H9 (cell line): ENCODE results near the gene HEATR3. TPM values are rescaled to one million over a fixed set of nuclear protein-coding genes. Genes with fewer than 3 reads are reported as not detected.
"Not testable (repeated sequence)": the region's sequence is repeated elsewhere in the genome, so short reads cannot be mapped to it uniquely, and the experiment has no call there.

ENCODE experiments used
- DNase-seq: peaks from one replicate; pipeline ENCODE4 v3.0.0-alpha.2; 2017
- H2AFZ ChIP-seq: one replicate; pipeline ENCODE4 v1.6.1; 2013; ENCODE audit warnings: mild to moderate bottlenecking, low read length, control low read depth, moderate library complexity
- H2AK5ac ChIP-seq: 2 replicates; pipeline ENCODE4 v1.6.1; 2013; ENCODE audit warnings: low read length, control low read depth, mixed read lengths; ENCODE audit not compliant: insufficient read length
- H2BK120ac ChIP-seq: one replicate; pipeline ENCODE4 v1.6.1; 2013; ENCODE audit warnings: low read depth, mild to moderate bottlenecking, low read length, control low read depth, inconsistent platforms; ENCODE audit not compliant: poor library complexity, severe bottlenecking
- H2BK12ac ChIP-seq: 2 replicates; pipeline ENCODE4 v1.6.1; 2013; ENCODE audit warnings: low read length, control low read depth, mixed read lengths, low read depth; ENCODE audit not compliant: insufficient read length
- H2BK15ac ChIP-seq: 2 replicates; pipeline ENCODE4 v1.6.1; 2013; ENCODE audit warnings: low read depth, low read length, control low read depth
- H2BK20ac ChIP-seq: one replicate; pipeline ENCODE4 v1.6.1; 2013; ENCODE audit warnings: low read depth, mild to moderate bottlenecking, low read length, control low read depth, inconsistent platforms; ENCODE audit not compliant: poor library complexity, severe bottlenecking
- H2BK5ac ChIP-seq: 2 replicates; pipeline ENCODE4 v1.6.1; 2013; ENCODE audit warnings: low read length, control low read depth, mixed read lengths; ENCODE audit not compliant: insufficient read length
- H3K14ac ChIP-seq: 2 replicates; pipeline ENCODE4 v1.6.1; 2013; ENCODE audit warnings: low read length, control low read depth; ENCODE audit not compliant: insufficient read depth
- H3K18ac ChIP-seq: 2 replicates; pipeline ENCODE4 v1.6.1; 2013; ENCODE audit warnings: low read depth, mild to moderate bottlenecking, mixed read lengths, low read length, control low read depth; ENCODE audit not compliant: insufficient read length
- H3K23ac ChIP-seq: 2 replicates; pipeline ENCODE4 v1.6.1; 2013; ENCODE audit warnings: low read length, control low read depth, mixed read lengths, low read depth; ENCODE audit not compliant: insufficient read length
- H3K23me2 ChIP-seq: 2 replicates; pipeline ENCODE4 v1.6.1; 2013; ENCODE audit warnings: low read depth, mild to moderate bottlenecking, mixed read lengths, low read length, control low read depth; ENCODE audit not compliant: insufficient read length, poor library complexity, severe bottlenecking
- H3K27ac ChIP-seq: 2 replicates; pipeline ENCODE4 v1.5.1; 2013; ENCODE audit warnings: low read length, control low read depth, mixed read lengths, low read depth; ENCODE audit not compliant: insufficient read length
- H3K27me3 ChIP-seq: 2 replicates; pipeline ENCODE4 v1.6.1; 2013; ENCODE audit warnings: low read length, control low read depth, inconsistent platforms; ENCODE audit not compliant: insufficient read depth
- H3K4ac ChIP-seq: 2 replicates; pipeline ENCODE4 v1.6.1; 2013; ENCODE audit warnings: low read depth, mild to moderate bottlenecking, control low read depth, inconsistent platforms, low read length, moderate library complexity
- H3K4me1 ChIP-seq: 2 replicates; pipeline ENCODE4 v1.6.1; 2013; ENCODE audit warnings: low read length, control low read depth, inconsistent platforms; ENCODE audit not compliant: insufficient read depth
- H3K4me2 ChIP-seq: 2 replicates; pipeline ENCODE4 v1.6.1; 2013; ENCODE audit warnings: low read length, control low read depth, mixed read lengths; ENCODE audit not compliant: insufficient read length, insufficient read depth
- H3K56ac ChIP-seq: 2 replicates; pipeline ENCODE4 v1.6.1; 2013; ENCODE audit warnings: low read depth, mild to moderate bottlenecking, mixed read lengths, low read length, control low read depth; ENCODE audit not compliant: insufficient read length
- H3K79me1 ChIP-seq: 2 replicates; pipeline ENCODE4 v1.6.1; 2013; ENCODE audit warnings: low read depth, mild to moderate bottlenecking, moderate library complexity, low read length, control low read depth, inconsistent platforms; ENCODE audit not compliant: insufficient read depth, poor library complexity, severe bottlenecking
- H3K79me2 ChIP-seq: 2 replicates; pipeline ENCODE4 v1.6.1; 2013; ENCODE audit warnings: low read length, control low read depth, inconsistent platforms; ENCODE audit not compliant: insufficient read depth
- H3K9ac ChIP-seq: 2 replicates; pipeline ENCODE4 v1.6.1; 2013; ENCODE audit warnings: low read length, control low read depth, mixed read lengths; ENCODE audit not compliant: insufficient read length; ENCODE audit errors: extremely low read depth
- H3K9me3 ChIP-seq: one replicate; pipeline ENCODE4 v1.6.1; 2013; ENCODE audit warnings: low read depth, low read length, inconsistent platforms; ENCODE audit not compliant: control insufficient read depth
- H3T11ph ChIP-seq: one replicate; pipeline ENCODE4 v1.6.1; 2013; ENCODE audit warnings: mild to moderate bottlenecking, low read length, control low read depth, inconsistent platforms
- H4K20me1 ChIP-seq: one replicate; pipeline ENCODE4 v1.6.1; 2013; ENCODE audit not compliant: control insufficient read depth, insufficient read length, insufficient read depth
- H4K5ac ChIP-seq: 2 replicates; pipeline ENCODE4 v1.6.1; 2013; ENCODE audit warnings: low read depth, mild to moderate bottlenecking, mixed read lengths, low read length, control low read depth; ENCODE audit not compliant: insufficient read length
- H4K8ac ChIP-seq: replicated peaks from 2 replicates; pipeline ENCODE4 v1.6.1; 2013; ENCODE audit warnings: low read length, control low read depth, mixed read lengths, low read depth; ENCODE audit not compliant: insufficient read length
- H4K91ac ChIP-seq: 2 replicates; pipeline ENCODE4 v1.6.1; 2013; ENCODE audit warnings: low read depth, mild to moderate bottlenecking, moderate library complexity, mixed read lengths, low read length, control low read depth; ENCODE audit not compliant: insufficient read length
- H3K27ac Mint-ChIP-seq, 3 experiments: 2 replicates in 2 of 3; 3 replicates in 1 of 3; pipeline ENCODE4 v1.8.0; 2020 to 2021; ENCODE audit warnings: mixed read lengths in 3 of 3, mild to moderate bottlenecking in 1 of 3, moderate library complexity in 1 of 3
- H3K27me3 Mint-ChIP-seq: 2 replicates; pipeline ENCODE4 v1.8.0; 2021; ENCODE audit warnings: low read depth, mild to moderate bottlenecking, moderate library complexity, mixed read lengths
- H3K36me3 Mint-ChIP-seq, 3 experiments: 2 replicates in 2 of 3; 3 replicates in 1 of 3; pipeline ENCODE4 v1.8.0; 2020 to 2021; ENCODE audit warnings: low read depth in 3 of 3, mixed read lengths in 3 of 3; ENCODE audit not compliant: insufficient read depth in 1 of 3
- H3K4me1 Mint-ChIP-seq, 2 experiments: 2 replicates each; pipeline ENCODE4 v1.8.0; 2020; ENCODE audit warnings: mixed read lengths in 2 of 2
- H3K4me3 Mint-ChIP-seq, 2 experiments: 2 replicates in 1 of 2; 3 replicates in 1 of 2; pipeline ENCODE4 v1.8.0; 2020 to 2021; ENCODE audit warnings: mild to moderate bottlenecking in 2 of 2, mixed read lengths in 2 of 2, moderate library complexity in 1 of 2
- H3K9me3 Mint-ChIP-seq, 2 experiments: 2 replicates in 1 of 2; 3 replicates in 1 of 2; pipeline ENCODE4 v1.8.0; 2020; ENCODE audit warnings: mild to moderate bottlenecking in 2 of 2, mixed read lengths in 2 of 2, moderate library complexity in 1 of 2
- CTCF ChIP-seq: fragments of 200-600 bp; sonication (generic); conservative IDR thresholded peaks from 3 replicates; pipeline ENCODE4 v1.8.0; 2021; ENCODE audit warnings: antibody characterized with exemption, mild to moderate bottlenecking
- WGBS: extraction: QIAGEN DNeasy Blood & Tissue Kit; methylation state at CpG from one replicate; pipeline ENCODE4 v1.1.7; 2013; ENCODE audit warnings: missing lambda C conversion rate, low lambda C conversion rate, mixed read lengths; ENCODE audit not compliant: insufficient read length; ENCODE audit errors: extremely low coverage; 5-methylcytosine and 5-hydroxymethylcytosine counted together
- total RNA-seq: library from RNA; stranded (reverse); gene quantifications from 2 replicates; pipeline ENCODE4 v1.2.1, GENCODE V29; 2021

Gene HEATR3
- total RNA-seq, 1 experiment from 2014 or later = 26.5 TPM

- Histone ChIP-seq H3K4me2 (no peak overlapping the region), H3K4ac (no peak overlapping the region), H3K14ac (no peak overlapping the region), H3K23me2 (no peaks in the 10 kb centered on the region), H2BK20ac (no peak overlapping the region), H2BK5ac (no peak overlapping the region), H3K79me1 (no peaks in the 10 kb centered on the region), H3K9ac (no peak overlapping the region), H4K5ac (no peak overlapping the region), H2AK5ac (no peak overlapping the region), H4K20me1 (no peaks in the 10 kb centered on the region), H3K56ac (no peak overlapping the region), H3K27me3 (no peaks in the 10 kb centered on the region), H2BK12ac (no peak overlapping the region), H3T11ph (no peak overlapping the region), H3K79me2 (no peaks in the 10 kb centered on the region), H2BK15ac (no peak overlapping the region), H2BK120ac (no peak overlapping the region), H3K18ac (no peak overlapping the region), H3K27ac (no peak overlapping the region), H4K8ac (no peak overlapping the region), H4K91ac (no peak overlapping the region), H2AFZ (no peak overlapping the region), H3K9me3 (no peaks in the 10 kb centered on the region), H3K4me1 (no peaks in the 10 kb centered on the region), H3K23ac (no peak overlapping the region)
- H3K36me3 Mint-ChIP-seq = no peaks in the 10 kb centered on the region; a peak in 1 of 7 replicates
- WGBS = no CpG with 5 or more reads among the region's 4 CpGs
- DNase-seq = no peak
- H3K27ac Mint-ChIP-seq = no peak overlapping the region
- TF ChIP-seq CTCF = no peak
- peaks cover 14% of the 10 kb centered on the region in 2 experiments for H3K4me1 Mint-ChIP-seq
- no peaks in the 10 kb centered on the region for H3K9me3 Mint-ChIP-seq
- no peak overlapping the region for H3K4me3 Mint-ChIP-seq
- peaks cover 3% of the 10 kb centered on the region for H3K27me3 Mint-ChIP-seq
Measured at GRCh38 chr16:50126183-50126582, 60.4 kb downstream of the HEATR3 start.

- not testable (repeated sequence) for H4K91ac ChIP-seq, H3K9ac ChIP-seq, H3K4me1 Mint-ChIP-seq, H2AK5ac ChIP-seq, DNase-seq, H3K9me3 ChIP-seq, H3K14ac ChIP-seq, H2BK120ac ChIP-seq, H3K27ac ChIP-seq, H4K5ac ChIP-seq, H3K56ac ChIP-seq, H3K79me1 ChIP-seq, H3K4me2 ChIP-seq, H3K4me3 Mint-ChIP-seq, H3K18ac ChIP-seq, H3K4me1 ChIP-seq, H4K20me1 ChIP-seq, H2BK12ac ChIP-seq, H3K23ac ChIP-seq, H3K36me3 Mint-ChIP-seq, H2BK15ac ChIP-seq, H4K8ac ChIP-seq, H3K79me2 ChIP-seq, H2BK5ac ChIP-seq, H3K27ac Mint-ChIP-seq, H3K27me3 ChIP-seq, H3K9me3 Mint-ChIP-seq, H3K23me2 ChIP-seq, H3K4ac ChIP-seq, H3K27me3 Mint-ChIP-seq, H2AFZ ChIP-seq, H3T11ph ChIP-seq, H2BK20ac ChIP-seq
- no CpG with 5 or more reads among the region's 7 CpGs for WGBS
Measured at GRCh38 chr16:50132571-50132970, 66.8 kb downstream of the HEATR3 start.
